CD8-positive, alpha-beta memory T cell (primary cell): ENCODE results near the gene GRIK4. TPM values are rescaled to one million over a fixed set of nuclear protein-coding genes. Genes with fewer than 3 reads are reported as not detected.

ENCODE experiments used
- CTCF ChIA-PET: fragments of 350-600 bp; sonication (Branson Sonifier 250); formaldehyde crosslinking; loops from one replicate; lab custom pipeline; 2021; ENCODE audit warnings: antibody characterized with exemption; lab: Charles Lee
- POLR2A ChIA-PET: fragments of 350-600 bp; sonication (Branson Sonifier 250); formaldehyde crosslinking; loops from one replicate; lab custom pipeline; 2021; ENCODE audit warnings: antibody characterized with exemption; lab: Charles Lee
- DNase-seq, 5 donors: peaks; one replicate each; pipeline versions ENCODE4 v3.0.0 to v3.0.0-alpha.2; 2020 to 2022; ENCODE audit warnings: mixed read lengths in 1 of 5
- H3K27ac ChIP-seq: one replicate; pipeline ENCODE4 v1.7.0; 2013; ENCODE audit warnings: low read depth, mild to moderate bottlenecking, low read length, moderate library complexity
- H3K27me3 ChIP-seq: 2 replicates; pipeline ENCODE4 v1.7.0; 2013; ENCODE audit warnings: low read length, mild to moderate bottlenecking; ENCODE audit not compliant: insufficient read depth, poor library complexity, severe bottlenecking
- H3K36me3 ChIP-seq: 2 replicates; pipeline ENCODE4 v1.7.0; 2013; ENCODE audit warnings: mild to moderate bottlenecking, low read length, moderate library complexity; ENCODE audit not compliant: insufficient read depth
- H3K4me1 ChIP-seq: 2 replicates; pipeline ENCODE4 v1.7.0; 2013; ENCODE audit warnings: mild to moderate bottlenecking, low read length, moderate library complexity; ENCODE audit not compliant: insufficient read depth
- H3K4me3 ChIP-seq: 2 replicates; pipeline ENCODE4 v1.7.0; 2013; ENCODE audit warnings: mild to moderate bottlenecking, low read length
- H3K9me3 ChIP-seq: 2 replicates; pipeline ENCODE4 v1.7.0; 2013; ENCODE audit warnings: mild to moderate bottlenecking, low read length
- H3K27ac Mint-ChIP-seq, 8 donors: one replicate each; pipeline ENCODE4 v1.8.0; 2020 to 2021; ENCODE audit warnings: mixed read lengths in 8 of 8, mild to moderate bottlenecking in 6 of 8, inconsistent platforms in 3 of 8, moderate library complexity in 3 of 8
- H3K27me3 Mint-ChIP-seq, 2 donors: one replicate each; pipeline ENCODE4 v1.8.0; 2020 to 2021; ENCODE audit warnings: mixed read lengths in 2 of 2, mild to moderate bottlenecking in 1 of 2, moderate library complexity in 1 of 2
- H3K36me3 Mint-ChIP-seq, 3 donors: one replicate each; pipeline ENCODE4 v1.8.0; 2020 to 2021; ENCODE audit warnings: mixed read lengths in 3 of 3, inconsistent platforms in 1 of 3, mild to moderate bottlenecking in 1 of 3
- H3K4me1 Mint-ChIP-seq, 3 donors: one replicate each; pipeline ENCODE4 v1.8.0; 2020 to 2021; ENCODE audit warnings: mixed read lengths in 3 of 3, inconsistent platforms in 1 of 3, mild to moderate bottlenecking in 1 of 3
- H3K4me3 Mint-ChIP-seq, 7 donors: one replicate each; pipeline ENCODE4 v1.8.0; 2020 to 2021; ENCODE audit warnings: mixed read lengths in 7 of 7, mild to moderate bottlenecking in 6 of 7, moderate library complexity in 4 of 7, inconsistent platforms in 2 of 7
- H3K9me3 Mint-ChIP-seq, 5 donors: one replicate each; pipeline ENCODE4 v1.8.0; 2020 to 2022; ENCODE audit warnings: mixed read lengths in 5 of 5, mild to moderate bottlenecking in 3 of 5, moderate library complexity in 2 of 5, inconsistent platforms in 1 of 5
- polyA plus RNA-seq: library from polyadenylated mRNA; unstranded; fragments of 300-500 nt; fragmentation: Illumina TruSeq; gene quantifications from one replicate; pipeline ENCODE4 v1.2.3, GENCODE V29; 2021
- total RNA-seq, 2 experiments: library from RNA; stranded (reverse); gene quantifications; one replicate each; pipeline ENCODE4 v1.2.3, GENCODE V29; 2021

The GRIK4 gene
- total and polyA plus RNA-seq, 3 experiments from 2014 or later: 0.07 TPM; not detected in 2

DNA sequence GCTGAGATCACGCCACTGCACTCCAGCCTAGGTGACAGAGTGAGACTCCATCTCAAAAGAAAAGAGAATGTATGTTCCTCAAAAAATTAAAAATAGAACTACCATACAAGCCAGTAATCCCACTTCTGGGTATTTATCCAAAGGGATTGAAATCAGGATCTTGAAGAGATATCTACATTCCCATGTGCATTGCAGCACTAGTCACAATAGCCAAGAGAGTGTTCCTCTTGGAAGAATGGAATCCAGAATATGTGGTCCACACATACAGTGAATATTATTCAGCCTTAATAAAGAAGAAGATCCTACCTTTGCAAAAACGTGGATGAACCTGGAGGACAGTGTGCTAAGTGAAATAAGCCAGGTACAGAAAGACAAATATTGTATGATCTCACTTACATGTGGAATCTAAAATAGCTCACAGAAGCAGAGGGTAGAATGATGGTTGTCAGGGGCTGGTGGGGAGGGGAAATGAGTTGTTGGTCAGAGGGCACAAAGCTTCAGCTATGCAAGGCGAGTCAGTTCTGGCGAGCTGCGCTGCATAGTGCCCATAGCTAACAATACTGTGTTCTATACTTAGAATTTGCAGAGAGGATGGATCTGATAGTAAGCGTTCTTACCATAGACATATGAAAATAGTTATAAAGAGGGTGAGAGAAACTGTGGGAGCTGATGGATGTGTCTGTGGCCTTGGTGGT is 32.1 kb downstream of the GRIK4 start:
- no peak for DNase-seq
- peaks cover 0 to 8% (median 4%) of the 10 kb centered on the region in 3 donors for H3K4me1 Mint-ChIP-seq
- H3K27me3 Mint-ChIP-seq: peaks cover 4 to 31% of the 10 kb centered on the region in 2 donors
- H3K36me3 ChIP-seq: no peaks in the 10 kb centered on the region
- H3K27ac ChIP-seq: no peak overlapping the region
- CTCF ChIA-PET: no interaction called here
- no peak overlapping the region for H3K4me3 ChIP-seq
- no peaks in the 10 kb centered on the region for H3K9me3 Mint-ChIP-seq
- no peaks in the 10 kb centered on the region for H3K36me3 Mint-ChIP-seq
- no peaks in the 10 kb centered on the region for H3K9me3 ChIP-seq
- H3K27ac Mint-ChIP-seq: no peak overlapping the region
- no peak overlapping the region for H3K4me3 Mint-ChIP-seq
- POLR2A ChIA-PET: no interaction called here
- no peaks in the 10 kb centered on the region for H3K27me3 ChIP-seq
- no peaks in the 10 kb centered on the region for H3K4me1 ChIP-seq

DNA sequence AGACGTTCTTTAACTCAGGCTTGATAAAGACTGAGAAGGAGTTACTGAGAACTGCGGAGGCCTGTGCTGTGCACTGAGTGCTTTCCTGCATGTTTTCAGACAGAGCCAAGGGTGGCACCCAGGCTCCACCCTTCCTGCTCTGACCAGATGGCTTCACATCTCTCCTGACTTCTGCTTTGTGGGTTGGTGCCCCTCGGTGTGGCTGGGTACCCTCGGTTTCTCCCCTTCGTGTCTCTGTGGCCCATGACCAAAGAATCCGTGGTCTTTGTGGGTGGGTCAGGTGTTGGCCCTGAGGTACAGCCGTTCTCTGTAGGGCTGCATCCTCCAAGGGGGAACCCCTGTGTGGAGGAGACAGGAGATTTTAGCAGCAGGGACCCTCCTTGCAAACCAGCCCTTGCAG is 34.3 kb downstream of the GRIK4 start:
- H3K27me3 Mint-ChIP-seq: peaks cover 9 to 35% of the 10 kb centered on the region in 2 donors
- ChIA-PET CTCF (no interaction called here), POLR2A (no interaction called here)
- Histone ChIP-seq H3K27me3 (no peaks in the 10 kb centered on the region), H3K36me3 (no peaks in the 10 kb centered on the region), H3K9me3 (no peaks in the 10 kb centered on the region), H3K27ac (no peak overlapping the region), H3K4me1 (no peaks in the 10 kb centered on the region), H3K4me3 (no peak overlapping the region)
- H3K9me3 Mint-ChIP-seq: no peaks in the 10 kb centered on the region
- no peak overlapping the region for H3K27ac Mint-ChIP-seq
- H3K36me3 Mint-ChIP-seq: no peaks in the 10 kb centered on the region
- DNase-seq: no peak
- no peak overlapping the region for H3K4me3 Mint-ChIP-seq
- peaks cover 0 to 8% (median 4%) of the 10 kb centered on the region in 3 donors for H3K4me1 Mint-ChIP-seq

DNA sequence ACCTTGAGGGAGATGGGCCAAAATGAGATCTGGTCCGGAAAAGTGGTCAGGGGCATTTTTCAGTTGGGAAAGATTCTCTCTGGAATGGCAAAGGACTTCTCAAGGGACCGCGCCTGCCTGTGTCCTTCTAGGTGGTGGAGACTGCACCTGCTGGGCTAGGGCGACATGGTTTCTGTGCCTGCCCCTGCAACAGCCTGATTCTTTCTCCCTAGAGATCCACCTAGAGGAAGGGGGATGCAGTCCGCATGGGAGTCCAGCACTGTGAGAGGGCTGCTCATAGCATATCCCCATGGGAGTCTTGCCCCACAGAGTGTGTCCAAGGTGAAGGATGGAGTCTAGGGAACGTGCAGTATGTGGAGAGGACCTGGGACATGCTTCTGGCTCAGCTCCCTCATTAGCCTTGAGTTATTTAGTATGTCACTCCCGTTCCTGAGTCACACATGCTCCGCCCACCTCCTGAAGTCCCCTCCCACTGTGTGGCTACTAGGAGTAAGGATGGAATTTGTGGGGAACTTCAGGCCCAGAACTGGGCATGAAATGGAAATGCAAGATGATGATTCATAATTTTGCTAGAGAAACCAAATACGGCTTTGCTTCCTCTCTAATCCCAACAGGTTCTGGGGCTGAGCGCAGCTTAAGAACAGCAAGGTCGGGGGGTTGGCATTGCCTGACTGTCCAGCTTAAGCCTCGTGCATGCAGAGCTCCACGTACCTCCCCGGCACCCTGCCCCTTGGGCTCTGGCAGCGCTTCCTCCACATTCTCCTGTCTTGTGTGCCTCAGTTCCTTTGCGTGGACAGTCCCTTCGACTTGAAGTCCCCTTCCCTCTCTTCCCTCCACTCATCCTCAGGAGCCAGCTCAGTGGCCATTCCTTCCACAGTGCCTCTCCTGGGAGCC is 35.0 kb downstream of the GRIK4 start:
- ChIA-PET POLR2A (no interaction called here), CTCF (no interaction called here)
- H3K27me3 ChIP-seq: no peaks in the 10 kb centered on the region

DNA sequence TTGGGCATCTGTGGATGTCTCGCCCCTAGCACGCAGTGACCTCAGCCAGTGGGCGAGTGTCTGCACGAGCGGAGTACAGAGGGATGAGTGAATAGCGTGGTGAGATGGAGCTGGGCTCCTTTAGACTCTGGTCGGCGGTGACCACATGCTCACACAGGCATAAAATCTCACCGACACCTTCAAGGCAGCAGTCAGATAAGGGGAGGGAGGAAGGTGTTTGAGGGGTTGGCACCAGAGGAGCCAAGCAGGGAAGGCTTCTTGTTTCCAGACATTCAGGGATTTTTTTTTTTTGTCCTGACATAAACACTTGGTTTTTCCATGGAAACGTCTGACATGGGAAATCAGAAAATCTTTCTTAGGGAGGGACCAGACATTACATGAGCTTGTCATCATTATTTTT is 35.8 kb downstream of the GRIK4 start:
- Mint-ChIP-seq H3K36me3 (no peaks in the 10 kb centered on the region), H3K9me3 (no peaks in the 10 kb centered on the region), H3K4me1 (peaks cover 0 to 8% (median 4%) of the 10 kb centered on the region in 3 donors), H3K4me3 (no peak overlapping the region), H3K27me3 (peaks cover 13 to 39% of the 10 kb centered on the region in 2 donors), H3K27ac (no peak overlapping the region)
- H3K27me3 ChIP-seq: no peaks in the 10 kb centered on the region
- no peaks in the 10 kb centered on the region for H3K9me3 ChIP-seq
- ChIA-PET POLR2A (no interaction called here), CTCF (no interaction called here)
- no peak for DNase-seq
- no peak overlapping the region for H3K27ac ChIP-seq
- no peak overlapping the region for H3K4me3 ChIP-seq
- H3K36me3 ChIP-seq: no peaks in the 10 kb centered on the region
- no peaks in the 10 kb centered on the region for H3K4me1 ChIP-seq

More for the DNA sequence above, 35.0 kb downstream of the GRIK4 start:
- Histone ChIP-seq H3K36me3 (no peaks in the 10 kb centered on the region), H3K27ac (no peak overlapping the region), H3K4me1 (no peaks in the 10 kb centered on the region), H3K9me3 (no peaks in the 10 kb centered on the region), H3K4me3 (no peak overlapping the region)
- Mint-ChIP-seq H3K4me1 (peaks cover 0 to 8% (median 4%) of the 10 kb centered on the region in 3 donors), H3K36me3 (no peaks in the 10 kb centered on the region), H3K27me3 (peaks cover 11 to 35% of the 10 kb centered on the region in 2 donors), H3K4me3 (no peak overlapping the region), H3K27ac (no peak overlapping the region), H3K9me3 (no peaks in the 10 kb centered on the region)
- no peak for DNase-seq

DNA sequence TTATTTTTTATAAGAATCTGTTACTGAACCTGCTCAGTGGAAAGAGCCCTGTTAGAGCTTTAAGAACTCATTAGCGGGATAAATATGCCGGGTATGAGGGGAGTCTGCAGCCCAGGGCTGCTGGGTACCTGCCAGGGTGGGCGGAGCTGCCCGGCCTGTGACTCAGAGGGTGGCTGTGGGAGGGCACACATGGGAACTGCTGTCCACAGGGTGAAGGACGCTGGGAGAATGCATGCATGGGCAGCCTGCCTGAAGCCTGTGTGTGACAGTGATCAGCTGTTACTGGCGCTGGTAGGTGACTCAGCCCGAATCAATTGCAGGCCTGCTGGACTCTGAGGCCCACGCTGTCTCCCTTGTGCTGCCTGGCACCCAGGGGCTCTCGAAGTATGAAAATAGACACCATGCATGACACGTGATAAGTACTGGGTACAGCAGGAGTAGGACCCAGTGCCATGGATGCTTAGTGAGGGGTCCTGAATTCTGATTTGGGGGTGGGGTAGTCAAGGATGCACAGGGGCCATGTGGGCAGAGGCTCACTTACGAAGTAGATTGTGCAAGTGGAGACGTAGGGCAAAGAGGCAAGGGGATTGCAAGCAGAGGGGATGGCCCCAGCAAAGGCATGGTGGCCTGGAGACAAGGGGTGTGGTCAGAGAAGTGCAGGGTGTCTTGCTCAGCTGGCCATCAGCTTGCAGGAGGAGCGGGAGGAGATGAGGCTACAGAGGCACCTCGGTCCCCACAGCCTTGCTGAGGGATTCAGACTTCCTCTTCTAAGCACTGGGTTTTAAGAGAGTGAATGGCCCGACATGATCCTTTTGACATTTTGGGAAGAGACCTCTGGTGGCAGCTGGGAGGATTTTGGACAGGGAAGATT is 36.5 kb downstream of the GRIK4 start:
- Histone ChIP-seq H3K9me3 (no peaks in the 10 kb centered on the region), H3K36me3 (no peaks in the 10 kb centered on the region), H3K27me3 (no peaks in the 10 kb centered on the region), H3K4me1 (no peaks in the 10 kb centered on the region), H3K4me3 (no peak overlapping the region), H3K27ac (no peak overlapping the region)
- Mint-ChIP-seq H3K4me1 (peaks cover 0 to 8% (median 4%) of the 10 kb centered on the region in 3 donors), H3K4me3 (no peak overlapping the region), H3K27ac (no peak overlapping the region), H3K36me3 (no peaks in the 10 kb centered on the region), H3K27me3 (peaks cover 16 to 35% of the 10 kb centered on the region in 2 donors), H3K9me3 (no peaks in the 10 kb centered on the region)
- no peak for DNase-seq
- ChIA-PET CTCF (no interaction called here), POLR2A (no interaction called here)

DNA sequence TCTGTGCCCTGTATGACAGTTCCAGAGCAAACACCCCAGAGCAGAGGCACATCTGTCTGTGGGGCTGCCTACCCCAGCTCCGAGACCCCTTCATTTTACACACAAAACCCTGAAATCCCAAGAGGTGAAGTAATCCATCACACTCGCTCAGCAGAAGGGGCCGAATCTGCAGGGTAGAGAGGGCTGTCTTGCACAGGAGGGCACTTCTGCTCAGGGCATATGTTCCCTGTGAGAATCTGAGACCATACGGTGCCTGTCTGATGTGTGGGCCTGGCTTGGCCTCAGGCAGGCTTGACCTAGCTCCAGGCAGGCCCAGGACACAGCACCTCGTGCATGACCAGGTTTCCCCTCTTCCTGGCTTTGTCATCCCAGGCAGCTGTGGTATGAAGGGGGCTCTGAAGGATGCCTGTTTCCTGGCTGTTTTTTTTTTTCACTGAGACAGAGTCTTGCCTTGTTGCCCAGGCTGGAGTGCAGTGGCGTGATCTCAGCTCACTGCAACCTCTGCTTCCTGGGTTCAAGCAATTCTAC is 37.2 kb downstream of the GRIK4 start:
- Mint-ChIP-seq H3K27ac (no peak overlapping the region), H3K27me3 (peaks cover 16 to 35% of the 10 kb centered on the region in 2 donors), H3K4me3 (no peak overlapping the region), H3K4me1 (peaks cover 0 to 8% (median 4%) of the 10 kb centered on the region in 3 donors), H3K9me3 (no peaks in the 10 kb centered on the region), H3K36me3 (no peaks in the 10 kb centered on the region)
- Histone ChIP-seq H3K9me3 (no peaks in the 10 kb centered on the region), H3K27ac (no peak overlapping the region), H3K4me3 (no peak overlapping the region), H3K36me3 (no peaks in the 10 kb centered on the region), H3K27me3 (no peaks in the 10 kb centered on the region), H3K4me1 (no peaks in the 10 kb centered on the region)
- POLR2A ChIA-PET: no interaction called here
- CTCF ChIA-PET: no interaction called here
- no peak for DNase-seq

DNA sequence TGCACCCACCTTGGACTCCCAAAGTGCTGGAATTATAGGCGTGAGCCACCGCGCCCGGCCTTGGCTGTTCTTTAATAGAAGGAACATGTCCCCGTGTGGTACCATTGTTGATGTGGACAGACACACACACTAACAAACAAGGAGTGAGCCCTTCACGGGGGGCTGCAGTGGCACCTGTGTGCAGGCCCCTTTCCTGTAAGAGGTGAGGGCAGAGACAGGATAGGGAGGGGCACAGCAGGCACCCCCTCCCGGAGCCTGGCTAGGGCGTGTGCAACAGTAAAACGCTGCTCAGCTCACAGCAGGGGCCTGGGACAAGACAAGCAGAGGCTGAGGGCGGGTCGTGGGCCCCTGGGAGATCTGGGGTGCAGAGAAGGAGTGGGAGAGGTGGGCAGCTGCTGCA is 37.8 kb downstream of the GRIK4 start:
- DNase-seq: no peak
- peaks cover 14 to 35% of the 10 kb centered on the region in 2 donors for H3K27me3 Mint-ChIP-seq

More for the DNA sequence above, 37.8 kb downstream of the GRIK4 start:
- ChIA-PET POLR2A (no interaction called here), CTCF (no interaction called here)
- no peaks in the 10 kb centered on the region for H3K4me1 ChIP-seq
- no peaks in the 10 kb centered on the region for H3K36me3 ChIP-seq
- Mint-ChIP-seq H3K4me3 (no peak overlapping the region), H3K9me3 (no peaks in the 10 kb centered on the region), H3K27ac (no peak overlapping the region), H3K4me1 (peaks cover 0 to 8% (median 4%) of the 10 kb centered on the region in 3 donors), H3K36me3 (no peaks in the 10 kb centered on the region)
- H3K27ac ChIP-seq: no peak overlapping the region
- no peaks in the 10 kb centered on the region for H3K9me3 ChIP-seq
- H3K4me3 ChIP-seq: no peak overlapping the region
- H3K27me3 ChIP-seq: no peaks in the 10 kb centered on the region
